Immature natural killer cell (primary cell): ENCODE data around the gene MTCL3.

Source experiments
- DNase-seq, 3 donors: peaks; one replicate each; pipeline ENCODE4 v3.0.0; 2022; ENCODE audit warnings: mixed read lengths in 1 of 3
- H3K27ac Mint-ChIP-seq, 6 donors: one replicate each; pipeline ENCODE4 v1.8.0; 2020; ENCODE audit warnings: mixed read lengths in 6 of 6, mild to moderate bottlenecking in 5 of 6, inconsistent platforms in 4 of 6, moderate library complexity in 3 of 6
- H3K27me3 Mint-ChIP-seq, 3 donors: one replicate each; pipeline ENCODE4 v1.8.0; 2020 to 2021; ENCODE audit warnings: low read depth in 3 of 3, mild to moderate bottlenecking in 3 of 3, mixed read lengths in 3 of 3, moderate library complexity in 3 of 3, inconsistent platforms in 1 of 3
- H3K36me3 Mint-ChIP-seq, 3 donors: one replicate each; pipeline ENCODE4 v1.8.0; 2020; ENCODE audit warnings: mixed read lengths in 3 of 3, inconsistent platforms in 2 of 3, mild to moderate bottlenecking in 2 of 3
- H3K4me1 Mint-ChIP-seq, 2 donors: one replicate each; pipeline ENCODE4 v1.8.0; 2020; ENCODE audit warnings: inconsistent platforms in 2 of 2, mild to moderate bottlenecking in 2 of 2, mixed read lengths in 2 of 2, moderate library complexity in 1 of 2
- H3K4me3 Mint-ChIP-seq, 5 donors: one replicate each; pipeline ENCODE4 v1.8.0; 2020; ENCODE audit warnings: mild to moderate bottlenecking in 5 of 5, mixed read lengths in 5 of 5, inconsistent platforms in 3 of 5, moderate library complexity in 3 of 5
- H3K9me3 Mint-ChIP-seq, 6 donors: one replicate each; pipeline ENCODE4 v1.8.0; 2020; ENCODE audit warnings: mild to moderate bottlenecking in 6 of 6, mixed read lengths in 6 of 6, inconsistent platforms in 4 of 6, moderate library complexity in 3 of 6

The MTCL3 gene

DNA sequence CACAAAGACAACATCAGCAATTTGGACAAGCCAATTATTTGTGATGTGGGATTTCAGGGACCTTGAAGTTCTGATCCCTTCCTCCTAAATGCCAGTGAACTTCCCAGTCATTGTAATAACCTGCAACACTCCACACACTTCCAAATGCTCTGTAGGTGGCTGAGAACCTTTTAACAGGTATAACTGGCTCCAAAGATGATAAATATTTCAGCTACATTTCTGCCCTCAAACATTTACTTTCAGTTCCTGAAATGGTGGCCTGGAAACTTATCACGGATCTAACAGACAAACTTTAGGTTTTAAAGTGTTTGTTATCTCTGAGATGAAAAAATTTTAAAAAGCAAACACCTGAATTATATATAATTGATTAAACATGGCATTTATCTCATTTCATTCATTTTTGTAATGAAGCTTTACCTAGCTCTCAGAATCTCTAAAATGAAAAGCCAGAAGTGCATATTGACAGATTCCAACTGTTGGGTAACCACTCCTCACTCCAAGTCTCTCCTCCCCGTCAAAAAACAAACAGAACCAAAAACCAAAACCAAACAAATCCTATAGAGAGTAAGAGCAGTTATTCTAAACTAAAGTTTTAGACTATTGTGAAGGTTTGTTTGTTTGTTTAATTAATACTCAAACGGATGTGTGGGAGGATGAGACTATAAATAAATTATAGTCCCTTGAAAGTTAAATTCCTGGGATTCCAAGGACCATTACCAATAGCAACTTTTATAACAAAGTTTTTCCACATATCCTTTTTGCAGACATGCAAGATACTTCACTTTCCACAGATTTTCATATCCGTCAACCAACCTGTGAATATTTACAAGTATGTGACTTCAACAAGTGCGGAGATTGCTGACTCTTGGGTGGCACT lies 47.5 kb downstream of the MTCL3 start:
- no peak overlapping the region for H3K27ac Mint-ChIP-seq
- DNase-seq = no peak
- no peaks in the 10 kb centered on the region for H3K36me3 Mint-ChIP-seq
- no peaks in the 10 kb centered on the region for H3K9me3 Mint-ChIP-seq
- no peaks in the 10 kb centered on the region for H3K4me1 Mint-ChIP-seq
- H3K27me3 Mint-ChIP-seq = peaks cover 0 to 3% (median 3%) of the 10 kb centered on the region in 3 donors
- H3K4me3 Mint-ChIP-seq = no peak overlapping the region

DNA sequence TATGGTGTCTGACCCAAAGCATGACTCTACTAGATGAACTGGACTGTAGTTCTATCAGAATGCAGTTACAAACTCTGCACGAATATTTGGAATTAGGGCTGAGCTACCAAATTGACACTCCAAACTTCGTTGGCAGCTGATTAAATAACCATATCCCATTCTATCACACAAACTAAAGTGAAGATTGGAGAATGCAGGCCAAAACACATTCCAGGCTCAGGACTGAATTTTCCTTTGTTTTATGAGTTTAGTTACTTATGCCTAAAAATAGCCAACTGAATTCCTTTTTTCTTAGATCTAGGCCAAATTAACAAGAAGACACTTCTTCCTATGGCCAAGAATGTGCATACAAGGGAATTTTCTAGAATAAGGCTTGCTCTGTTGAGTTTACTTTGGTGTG lies 50.2 kb downstream of the MTCL3 start:
- no peak for DNase-seq
- no peaks in the 10 kb centered on the region for H3K36me3 Mint-ChIP-seq
- no peaks in the 10 kb centered on the region for H3K27me3 Mint-ChIP-seq
- H3K27ac Mint-ChIP-seq = no peak overlapping the region
- H3K9me3 Mint-ChIP-seq = peaks cover 0 to 2% (median 0%) of the 10 kb centered on the region in 6 donors
- no peak overlapping the region for H3K4me3 Mint-ChIP-seq
- no peaks in the 10 kb centered on the region for H3K4me1 Mint-ChIP-seq

DNA sequence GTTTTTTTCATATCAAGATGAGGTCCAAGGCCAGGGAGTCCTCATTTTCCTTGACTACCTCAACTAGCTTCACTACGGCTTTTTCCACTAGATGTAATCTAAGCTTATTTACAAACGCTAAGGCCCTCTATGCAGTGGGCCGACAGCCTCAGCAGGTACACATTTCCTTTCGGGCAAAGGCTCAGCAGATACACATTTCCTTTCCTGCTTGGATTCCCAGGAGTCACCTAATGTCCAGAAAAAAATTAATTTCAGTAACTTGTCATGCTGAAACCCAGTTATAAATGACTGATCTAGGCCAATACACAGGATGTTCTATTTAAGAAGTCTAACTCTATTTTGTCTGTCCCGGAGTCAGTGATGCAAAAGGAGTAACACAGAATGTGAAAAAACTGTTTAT lies 52.7 kb downstream of the MTCL3 start:
- Mint-ChIP-seq H3K27ac (no peak overlapping the region), H3K4me1 (no peaks in the 10 kb centered on the region), H3K4me3 (no peak overlapping the region), H3K9me3 (peaks cover 0 to 2% (median 0%) of the 10 kb centered on the region in 6 donors), H3K36me3 (no peaks in the 10 kb centered on the region), H3K27me3 (peaks cover 0 to 3% (median 0%) of the 10 kb centered on the region in 3 donors)
- DNase-seq = no peak

DNA sequence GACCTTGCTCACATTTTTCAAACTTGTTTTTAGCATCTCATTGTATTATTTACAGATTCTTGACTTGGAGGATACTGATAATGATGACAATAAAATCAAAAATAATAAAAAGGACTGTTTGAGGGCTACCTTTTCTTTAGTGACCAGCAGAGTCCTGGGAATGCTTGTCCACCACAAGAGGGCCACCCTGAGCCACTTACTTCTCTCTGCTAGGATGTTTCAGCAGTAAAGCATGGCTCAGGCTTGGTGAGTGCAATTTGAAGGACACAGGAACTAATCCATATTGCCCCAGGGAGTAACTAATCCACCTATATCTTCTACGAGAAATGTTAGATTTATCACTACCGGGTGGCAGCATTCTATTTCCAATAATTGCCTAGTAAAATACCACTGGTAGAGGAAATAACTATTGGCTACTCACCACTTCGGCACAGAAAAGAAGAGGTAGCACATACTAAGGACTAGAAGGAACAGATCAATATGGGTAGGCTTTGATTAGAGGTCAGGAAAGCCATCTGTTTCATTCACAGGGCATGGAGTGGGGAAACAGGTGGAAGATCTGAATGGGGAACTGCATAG lies 54.2 kb downstream of the MTCL3 start:
- H3K4me1 Mint-ChIP-seq = no peaks in the 10 kb centered on the region
- H3K9me3 Mint-ChIP-seq = peaks cover 0 to 2% (median 0%) of the 10 kb centered on the region in 6 donors
- peak in 2 of 3 donors; percentile 19 to 37 for DNase-seq
- no peaks in the 10 kb centered on the region for H3K36me3 Mint-ChIP-seq
- peaks cover 0 to 4% (median 3%) of the 10 kb centered on the region in 3 donors for H3K27me3 Mint-ChIP-seq
- no peak overlapping the region for H3K27ac Mint-ChIP-seq
- no peak overlapping the region for H3K4me3 Mint-ChIP-seq

DNA sequence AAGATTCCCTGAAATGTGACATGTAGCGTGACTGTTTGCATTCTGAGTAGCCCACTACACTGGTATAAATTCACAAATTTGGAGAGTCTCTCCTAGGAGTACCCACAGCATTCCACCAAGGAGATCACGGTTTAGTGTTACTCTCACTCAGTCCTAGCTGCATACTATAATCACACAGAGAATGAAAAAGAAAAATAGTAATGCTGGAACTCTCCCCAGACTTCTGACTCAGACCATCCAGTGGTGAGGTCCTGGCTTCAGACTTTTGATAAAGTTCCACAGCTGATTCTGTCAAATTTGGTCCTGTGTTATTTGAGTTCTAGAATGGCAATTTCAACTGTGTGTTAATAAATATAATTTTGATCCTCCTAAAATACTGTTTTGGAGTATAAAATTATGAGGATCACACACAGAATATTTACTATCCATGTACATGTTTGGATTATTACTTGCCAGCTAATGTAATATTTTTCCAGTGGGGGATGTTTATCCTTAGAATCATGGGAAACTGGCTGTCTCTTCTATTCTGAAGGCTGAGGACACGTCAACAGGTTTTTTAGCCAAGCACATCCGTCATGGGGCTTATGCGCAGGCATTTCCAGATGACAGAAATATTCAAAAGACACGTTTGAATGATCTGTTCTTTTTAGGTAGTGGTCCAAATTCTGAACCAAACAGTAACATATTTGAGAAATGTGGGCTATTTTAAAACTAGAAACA lies 54.8 kb downstream of the MTCL3 start:
- Mint-ChIP-seq H3K4me1 (no peaks in the 10 kb centered on the region), H3K36me3 (no peaks in the 10 kb centered on the region), H3K9me3 (peaks cover 0 to 2% (median 0%) of the 10 kb centered on the region in 6 donors), H3K27ac (no peak overlapping the region), H3K4me3 (no peak overlapping the region), H3K27me3 (peaks cover 0 to 4% (median 3%) of the 10 kb centered on the region in 3 donors)
- no peak for DNase-seq

DNA sequence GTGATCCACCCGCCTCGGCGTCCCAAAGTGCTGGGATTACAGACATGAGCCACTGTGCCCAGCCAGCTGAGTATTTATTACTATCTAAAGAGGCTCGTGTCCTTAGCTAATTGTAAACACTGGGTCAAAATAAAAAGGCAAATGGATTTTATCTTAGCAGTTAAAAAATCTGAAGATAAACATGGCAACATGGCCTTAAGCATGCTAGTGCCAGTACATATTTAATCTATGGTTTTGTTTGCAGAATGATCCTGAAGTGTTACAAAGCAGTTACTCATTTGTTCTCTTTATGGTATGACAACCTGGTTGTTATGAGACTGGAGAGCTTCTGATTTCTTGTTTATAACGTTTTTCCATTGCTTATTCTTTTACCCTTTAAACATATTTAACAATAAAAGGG lies 56.1 kb downstream of the MTCL3 start:
- H3K36me3 Mint-ChIP-seq = no peaks in the 10 kb centered on the region
- peaks cover 0 to 4% (median 3%) of the 10 kb centered on the region in 3 donors for H3K27me3 Mint-ChIP-seq
- no peak overlapping the region for H3K27ac Mint-ChIP-seq

DNA sequence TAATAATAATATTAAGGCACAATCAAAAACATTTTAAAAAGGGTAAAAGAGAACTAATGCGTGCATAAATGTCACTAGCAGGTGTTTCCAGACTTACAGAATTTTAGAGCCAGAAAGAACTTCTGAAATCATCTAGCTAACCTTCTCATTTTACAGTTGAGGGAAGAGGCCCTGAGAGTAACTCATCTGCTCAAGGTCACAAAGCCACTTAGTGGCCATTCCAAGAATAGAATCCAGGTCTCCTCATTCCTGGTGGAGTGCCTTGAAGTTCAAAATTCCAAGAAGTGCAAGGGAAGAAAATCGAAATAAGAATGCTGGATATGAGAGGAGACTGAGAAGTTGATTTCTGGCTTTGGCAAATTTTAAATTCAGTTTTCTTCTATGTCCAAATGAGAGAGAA lies 56.8 kb downstream of the MTCL3 start:
- Mint-ChIP-seq H3K36me3 (no peaks in the 10 kb centered on the region), H3K9me3 (peaks cover 0 to 2% (median 0%) of the 10 kb centered on the region in 6 donors), H3K4me3 (no peak overlapping the region), H3K27ac (no peak overlapping the region), H3K4me1 (no peaks in the 10 kb centered on the region), H3K27me3 (peaks cover 0 to 4% (median 3%) of the 10 kb centered on the region in 3 donors)
- no peak for DNase-seq

More for the DNA sequence above, 56.1 kb downstream of the MTCL3 start:
- Mint-ChIP-seq H3K4me3 (no peak overlapping the region), H3K4me1 (no peaks in the 10 kb centered on the region), H3K9me3 (peaks cover 0 to 2% (median 0%) of the 10 kb centered on the region in 6 donors)
- DNase-seq = no peak

DNA sequence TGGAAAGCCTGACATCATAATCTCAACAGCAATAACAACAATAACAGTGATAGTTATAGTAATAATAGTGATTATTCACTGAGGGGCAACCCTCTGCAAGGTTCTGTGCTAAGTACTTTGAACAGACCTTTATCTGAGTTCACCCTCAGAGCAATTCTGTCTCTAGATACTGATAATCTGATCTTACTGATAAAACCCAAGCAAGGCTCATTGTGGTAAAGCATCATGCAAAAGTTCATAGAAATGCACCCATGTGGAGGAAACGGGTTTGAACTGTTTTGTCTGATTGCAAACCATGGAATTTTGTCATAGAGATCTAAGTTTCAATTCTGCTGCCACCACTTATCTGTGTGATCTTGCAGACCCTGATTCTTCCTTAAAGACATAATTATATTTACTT lies 58.7 kb downstream of the MTCL3 start:
- DNase-seq = no peak
- Mint-ChIP-seq H3K4me3 (no peak overlapping the region), H3K27ac (no peak overlapping the region), H3K9me3 (peaks cover 0 to 2% (median 0%) of the 10 kb centered on the region in 6 donors), H3K36me3 (no peaks in the 10 kb centered on the region), H3K27me3 (peaks cover 2 to 4% (median 3%) of the 10 kb centered on the region in 3 donors), H3K4me1 (no peaks in the 10 kb centered on the region)

GRCh38 chr6:127459231-127459641 lies 59.9 kb downstream of the MTCL3 start, which contains the start of gene KIAA0408:
TSS of gene KIAA0408 (minus strand) at chr6:127459389. CDS start at chr6:127453981, 5,408 bp downstream.
- no peaks in the 10 kb centered on the region for H3K4me1 Mint-ChIP-seq
- H3K4me3 Mint-ChIP-seq = no peak within 1 kb of the TSS
- H3K27ac Mint-ChIP-seq = no peak within 1 kb of the TSS
- no peak for DNase-seq
- H3K36me3 Mint-ChIP-seq = no peaks in the 10 kb centered on the region
- H3K27me3 Mint-ChIP-seq = peaks cover 2 to 4% (median 3%) of the 10 kb centered on the region in 3 donors
- H3K9me3 Mint-ChIP-seq = no peaks in the 10 kb centered on the region

DNA sequence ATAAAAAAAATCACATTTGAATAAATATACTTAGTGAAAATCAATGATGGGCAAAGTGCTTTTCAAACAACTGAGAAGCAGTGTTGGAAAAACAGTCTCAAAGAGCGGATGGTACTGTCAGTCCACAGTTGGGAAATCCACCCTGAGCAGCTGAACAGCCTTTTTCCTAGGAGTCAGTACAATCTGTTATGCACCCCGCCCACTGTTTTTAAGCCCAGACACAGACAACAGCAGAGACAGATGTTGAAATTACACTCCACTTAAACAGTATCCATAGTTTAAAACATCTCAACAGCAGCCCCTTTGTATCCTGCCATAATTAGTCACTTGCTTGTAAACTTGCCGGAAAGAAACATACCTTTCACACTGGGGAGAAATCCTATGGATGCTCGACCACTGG lies 60.3 kb downstream of the MTCL3 start:
- no peaks in the 10 kb centered on the region for H3K4me1 Mint-ChIP-seq
- H3K27ac Mint-ChIP-seq = no peak overlapping the region
- DNase-seq = no peak

DNA sequence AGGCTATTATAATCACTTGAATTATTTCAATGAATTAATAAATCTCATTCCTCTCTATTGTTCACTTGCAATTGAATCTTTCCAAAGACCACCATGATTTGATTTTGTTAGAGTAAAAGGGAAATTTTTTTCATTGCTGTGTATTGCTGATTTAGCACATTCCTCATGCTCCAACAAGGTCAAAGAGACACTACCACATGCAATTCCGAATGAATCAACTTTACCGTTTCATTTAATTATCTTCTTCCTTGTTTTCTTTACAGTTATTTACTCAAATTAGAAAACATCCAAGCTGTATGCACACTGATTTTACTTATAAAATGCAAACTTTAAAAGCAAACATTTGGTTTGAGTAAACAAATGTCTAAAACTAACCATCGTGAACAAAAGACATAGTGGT lies 60.9 kb downstream of the MTCL3 start:
- peaks cover 3 to 4% (median 4%) of the 10 kb centered on the region in 3 donors for H3K27me3 Mint-ChIP-seq
- no peak overlapping the region for H3K27ac Mint-ChIP-seq

More for the DNA sequence above, 60.3 kb downstream of the MTCL3 start:
- Mint-ChIP-seq H3K9me3 (no peaks in the 10 kb centered on the region), H3K36me3 (no peaks in the 10 kb centered on the region), H3K4me3 (no peak overlapping the region), H3K27me3 (peaks cover 2 to 4% (median 3%) of the 10 kb centered on the region in 3 donors)

DNA sequence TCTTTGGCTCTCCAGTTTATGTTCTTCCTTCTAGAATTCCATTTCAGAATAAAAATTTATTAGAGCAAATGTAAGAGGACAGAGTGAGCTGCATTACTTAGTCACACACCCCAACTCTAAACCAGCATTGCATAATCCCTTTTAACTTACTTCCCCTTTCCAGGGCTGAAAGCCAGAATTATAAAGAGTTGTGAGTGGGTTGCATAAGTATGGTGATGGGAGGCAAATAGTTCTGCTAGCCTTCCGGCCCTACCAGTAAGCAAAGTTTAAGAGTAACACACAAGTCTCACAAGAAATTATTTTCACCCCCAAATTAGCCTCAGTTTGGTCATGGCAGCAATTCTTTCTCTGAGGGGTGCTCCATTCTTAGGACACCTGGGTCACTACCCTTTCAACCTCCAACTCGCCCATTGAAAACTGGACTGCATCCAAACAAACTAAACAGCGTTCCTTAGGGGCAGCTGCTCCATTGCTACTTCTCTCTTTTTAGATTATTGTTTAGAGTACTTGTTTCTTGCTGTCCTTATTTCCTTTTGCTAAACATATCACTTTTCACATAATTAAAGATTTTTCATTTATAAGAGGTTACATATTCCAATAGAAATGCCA lies 61.6 kb downstream of the MTCL3 start:
- no peak for DNase-seq
- Mint-ChIP-seq H3K4me3 (no peak overlapping the region), H3K27me3 (peaks cover 3 to 4% (median 4%) of the 10 kb centered on the region in 3 donors), H3K9me3 (no peaks in the 10 kb centered on the region), H3K4me1 (no peaks in the 10 kb centered on the region), H3K36me3 (no peaks in the 10 kb centered on the region), H3K27ac (no peak overlapping the region)

More for the DNA sequence above, 60.9 kb downstream of the MTCL3 start:
- no peaks in the 10 kb centered on the region for H3K36me3 Mint-ChIP-seq
- DNase-seq = no peak
- H3K9me3 Mint-ChIP-seq = no peaks in the 10 kb centered on the region
- no peaks in the 10 kb centered on the region for H3K4me1 Mint-ChIP-seq
- no peak overlapping the region for H3K4me3 Mint-ChIP-seq

GRCh38 chr6:127456465-127456864 lies 62.7 kb downstream of the MTCL3 start:
- no peak for DNase-seq
- no peak overlapping the region for H3K4me3 Mint-ChIP-seq
- peaks cover 0 to 2% (median 0%) of the 10 kb centered on the region in 6 donors for H3K9me3 Mint-ChIP-seq
- H3K36me3 Mint-ChIP-seq = no peaks in the 10 kb centered on the region
- H3K27me3 Mint-ChIP-seq = peaks cover 0 to 4% (median 4%) of the 10 kb centered on the region in 3 donors
- H3K4me1 Mint-ChIP-seq = no peaks in the 10 kb centered on the region
- H3K27ac Mint-ChIP-seq = no peak overlapping the region
